ENCODE results near the gene HNRNPUL1. TPM values are rescaled to one million over a fixed set of nuclear protein-coding genes. Genes with fewer than 3 reads are reported as not detected.

The HNRNPUL1 gene
- total RNA-seq, 1 donor, result 114 TPM

- no peak overlapping the region for H3K27ac ChIP-seq (ENCODE audit: low read depth, low read length)
- H3K79me2 ChIP-seq (ENCODE audit: insufficient read depth, low read length), result peaks cover 68% of the 10 kb centered on the region
- peaks cover 94% of the 10 kb centered on the region for H3K36me3 ChIP-seq (ENCODE audit: insufficient read depth, low read length)
- no peak overlapping the region for H3K4me3 ChIP-seq (ENCODE audit: insufficient read depth, low read length)
- no peak overlapping the region for H3K4me2 ChIP-seq (ENCODE audit: insufficient read depth, low read length)
- no peaks in the 10 kb centered on the region for H3K4me1 ChIP-seq (ENCODE audit: insufficient read depth, low read length)
- H4K20me1 ChIP-seq (ENCODE audit: insufficient read depth, low read length), result peaks cover 17% of the 10 kb centered on the region
- no peaks in the 10 kb centered on the region for H3K9me3 ChIP-seq (ENCODE audit: low read depth, low read length)
- no peak overlapping the region for H2AFZ ChIP-seq (ENCODE audit: low read length)
- H3K27me3 ChIP-seq (ENCODE audit: insufficient read depth, low read length), result no peaks in the 10 kb centered on the region
- TF ChIP-seq CTCF (IDR thresholded peaks at IDR 0.05; ENCODE audit: extremely low read depth, low read depth, low read length), result no peak
- no peak for DNase-seq (ENCODE audit: insufficient read length, low spot score, missing footprints)
Measured at GRCh38 chr19:41235480-41235879, 28.7 kb upstream of the HNRNPUL1 start.

- no peak overlapping the region for H3K4me3 ChIP-seq (ENCODE audit: insufficient read depth, low read length)
- no peak overlapping the region for H3K27ac ChIP-seq (ENCODE audit: low read depth, low read length)
- H2AFZ ChIP-seq (ENCODE audit: low read length), result no peak overlapping the region
- DNase-seq (ENCODE audit: insufficient read length, low spot score, missing footprints), result no peak
- no peak for TF ChIP-seq CTCF (IDR thresholded peaks at IDR 0.05; ENCODE audit: extremely low read depth, low read depth, low read length)
- no peaks in the 10 kb centered on the region for H3K4me1 ChIP-seq (ENCODE audit: insufficient read depth, low read length)
- H4K20me1 ChIP-seq (ENCODE audit: insufficient read depth, low read length), result peaks cover 20% of the 10 kb centered on the region
- H3K9me3 ChIP-seq (ENCODE audit: low read depth, low read length), result no peaks in the 10 kb centered on the region
- peaks cover 98% of the 10 kb centered on the region for H3K36me3 ChIP-seq (ENCODE audit: insufficient read depth, low read length)
- H3K4me2 ChIP-seq (ENCODE audit: insufficient read depth, low read length), result no peak overlapping the region
- no peaks in the 10 kb centered on the region for H3K27me3 ChIP-seq (ENCODE audit: insufficient read depth, low read length)
- H3K79me2 ChIP-seq (ENCODE audit: insufficient read depth, low read length), result peaks cover 70% of the 10 kb centered on the region
Measured at GRCh38 chr19:41238244-41238643, 25.9 kb upstream of the HNRNPUL1 start.

- TF ChIP-seq CTCF (IDR thresholded peaks at IDR 0.05; ENCODE audit: extremely low read depth, low read depth, low read length), result no peak
- H3K4me1 ChIP-seq (ENCODE audit: insufficient read depth, low read length), result no peaks in the 10 kb centered on the region
- H2AFZ ChIP-seq (ENCODE audit: low read length), result no peak overlapping the region
- H4K20me1 ChIP-seq (ENCODE audit: insufficient read depth, low read length), result peaks cover 20% of the 10 kb centered on the region
- no peaks in the 10 kb centered on the region for H3K9me3 ChIP-seq (ENCODE audit: low read depth, low read length)
- H3K4me2 ChIP-seq (ENCODE audit: insufficient read depth, low read length), result no peak overlapping the region
- no peaks in the 10 kb centered on the region for H3K27me3 ChIP-seq (ENCODE audit: insufficient read depth, low read length)
- no peak overlapping the region for H3K4me3 ChIP-seq (ENCODE audit: insufficient read depth, low read length)
- H3K27ac ChIP-seq (ENCODE audit: low read depth, low read length), result no peak overlapping the region
- H3K79me2 ChIP-seq (ENCODE audit: insufficient read depth, low read length), result peaks cover 68% of the 10 kb centered on the region
- H3K36me3 ChIP-seq (ENCODE audit: insufficient read depth, low read length), result peaks cover 98% of the 10 kb centered on the region
- no peak for DNase-seq (ENCODE audit: insufficient read length, low spot score, missing footprints)
Measured at GRCh38 chr19:41239363-41239762, 24.8 kb upstream of the HNRNPUL1 start.

GRCh38 chr19:41239961-41240574 is 24.1 kb upstream of the HNRNPUL1 start:
- Histone ChIP-seq H3K4me3 (ENCODE audit: insufficient read depth, low read length) (no peak overlapping the region), H3K4me1 (ENCODE audit: insufficient read depth, low read length) (no peaks in the 10 kb centered on the region), H2AFZ (ENCODE audit: low read length) (no peak overlapping the region), H3K4me2 (ENCODE audit: insufficient read depth, low read length) (no peak overlapping the region), H3K36me3 (ENCODE audit: insufficient read depth, low read length) (peaks cover 98% of the 10 kb centered on the region), H4K20me1 (ENCODE audit: insufficient read depth, low read length) (peaks cover 20% of the 10 kb centered on the region), H3K79me2 (ENCODE audit: insufficient read depth, low read length) (peaks cover 68% of the 10 kb centered on the region), H3K27ac (ENCODE audit: low read depth, low read length) (no peak overlapping the region), H3K27me3 (ENCODE audit: insufficient read depth, low read length) (no peaks in the 10 kb centered on the region), H3K9me3 (ENCODE audit: low read depth, low read length) (no peaks in the 10 kb centered on the region)
- TF ChIP-seq CTCF (IDR thresholded peaks at IDR 0.05; ENCODE audit: extremely low read depth, low read depth, low read length), result no peak
- no peak for DNase-seq (ENCODE audit: insufficient read length, low spot score, missing footprints)
